SK-N-SH (cell line): ENCODE measurements around the gene GNAI3. TPM values are rescaled to one million over a fixed set of nuclear protein-coding genes. Genes with fewer than 3 reads are reported as not detected.

Source experiments
- CTCF ChIA-PET: fragments of 300-600, 350-600 bp; formaldehyde crosslinking; extraction: SDS; loops from one replicate; lab custom pipeline; 2021; lab: Yijun Ruan, JAX
- POLR2A ChIA-PET: fragments of 350-600 bp; sonication (Branson Sonifier 250); formaldehyde crosslinking; extraction: SDS; loops from one replicate; lab custom pipeline; 2020; ENCODE audit warnings: antibody characterized with exemption, inconsistent platforms; lab: Yijun Ruan, JAX
- DNase-seq: peaks from one replicate; pipeline ENCODE4 v3.0.0; 2012
- H2AFZ ChIP-seq: fragments of 200-600 bp; sonication (generic); 2 replicates; pipeline ENCODE4 v1.8.1; 2016; ENCODE audit warnings: antibody characterized with exemption, mild to moderate bottlenecking, low read depth
- H3F3A ChIP-seq: fragments of 200-600 bp; sonication (generic); replicated peaks from 2 replicates; pipeline ENCODE3; 2016; ENCODE audit warnings: antibody characterized with exemption, mild to moderate bottlenecking; ENCODE audit not compliant: insufficient read depth
- H3K27ac ChIP-seq, 2 experiments: fragments of 200-500 bp in 1 of 2; fragments of 200-600 bp in 1 of 2; sonication (Bioruptor generic) in 1 of 2; sonication (generic), shearing (Covaris generic) in 1 of 2; 2 replicates each; pipeline versions ENCODE4 v1.5.1 to v1.6.1; 2014 to 2016; ENCODE audit warnings: low read depth in 2 of 2, inconsistent platforms in 1 of 2, low read length in 1 of 2, mild to moderate bottlenecking in 1 of 2, mixed read lengths in 1 of 2
- H3K27me3 ChIP-seq: fragments of 200-600 bp; sonication (generic), shearing (Covaris generic); 2 replicates; pipeline ENCODE4 v1.6.1; 2016; ENCODE audit warnings: mixed run types; ENCODE audit not compliant: insufficient read depth
- H3K36me3 ChIP-seq, 2 experiments: fragments of 200-500 bp in 1 of 2; fragments of 200-600 bp in 1 of 2; sonication (Bioruptor generic) in 1 of 2; sonication (generic) in 1 of 2; replicated peaks in 1 of 2; 2 replicates each; pipeline versions ENCODE3 to v1.5.1; 2014 to 2016; ENCODE audit warnings: low read length in 1 of 2, mild to moderate bottlenecking in 1 of 2; ENCODE audit not compliant: insufficient read depth in 2 of 2, control insufficient read depth in 1 of 2
- H3K4me1 ChIP-seq, 2 experiments: fragments of 200-500 bp in 1 of 2; fragments of 200-600 bp in 1 of 2; sonication (Bioruptor generic) in 1 of 2; sonication (generic), shearing (Covaris generic) in 1 of 2; 2 replicates each; pipeline versions ENCODE4 v1.5.1 to v1.6.1; 2014 to 2016; ENCODE audit warnings: low read depth in 1 of 2, low read length in 1 of 2, mixed run types in 1 of 2; ENCODE audit not compliant: insufficient read depth in 2 of 2, control insufficient read depth in 1 of 2
- H3K4me2 ChIP-seq: fragments of 200-600 bp; sonication (generic), shearing (Covaris generic); 2 replicates; pipeline ENCODE4 v1.6.1; 2017; ENCODE audit warnings: mixed run types
- H3K4me3 ChIP-seq, 2 experiments: fragments of 200-500 bp in 1 of 2; fragments of 200-600 bp in 1 of 2; sonication (Bioruptor generic) in 1 of 2; sonication (generic), shearing (Covaris generic) in 1 of 2; 2 replicates each; pipeline versions ENCODE4 v1.5.1 to v1.8.1; 2014 to 2016; ENCODE audit warnings: low read depth in 2 of 2, inconsistent platforms in 1 of 2, low read length in 1 of 2, mild to moderate bottlenecking in 1 of 2, mixed read lengths in 1 of 2, moderate library complexity in 1 of 2
- H3K79me2 ChIP-seq: fragments of 200-600 bp; sonication (generic); 2 replicates; pipeline ENCODE4 v1.8.1; 2017; ENCODE audit warnings: mild to moderate bottlenecking; ENCODE audit not compliant: insufficient read depth
- H3K9ac ChIP-seq: fragments of 200-600 bp; sonication (generic); 2 replicates; pipeline ENCODE4 v1.6.1; 2017; ENCODE audit warnings: mixed run types
- H3K9me2 ChIP-seq: fragments of 200-600 bp; sonication (generic); 2 replicates; pipeline ENCODE4 v1.6.1; 2017; ENCODE audit warnings: mixed run types
- H3K9me3 ChIP-seq: fragments of 200-600 bp; sonication (generic); 2 replicates; pipeline ENCODE4 v1.6.1; 2017; ENCODE audit warnings: mixed run types, mild to moderate bottlenecking, moderate library complexity
- H4K20me1 ChIP-seq: fragments of 200-600 bp; sonication (generic); 2 replicates; pipeline ENCODE4 v1.6.1; 2017; ENCODE audit warnings: mild to moderate bottlenecking, mixed run types; ENCODE audit not compliant: insufficient read depth
- CHD2 ChIP-seq: fragments of 150-350 bp; IDR thresholded peaks from 2 replicates; pipeline ENCODE4 v1.6.1; 2018; ENCODE audit warnings: low read length; ENCODE audit not compliant: partially characterized antibody
- CTCF ChIP-seq: fragments of 200-600 bp; sonication (generic); IDR thresholded peaks from 2 replicates; pipeline ENCODE4 v1.6.1; 2017; ENCODE audit warnings: antibody characterized with exemption, mild to moderate bottlenecking, moderate library complexity
- EP300 ChIP-seq, 2 experiments: IDR thresholded peaks; 2 replicates each; pipeline versions ENCODE4 v1.4.0 to v1.6.1; 2012; ENCODE audit warnings: borderline replicate concordance in 1 of 2, low read depth in 1 of 2, low read length in 1 of 2
- FOXJ3 ChIP-seq: sonication (generic); formaldehyde crosslinking; IDR thresholded peaks from 2 replicates; pipeline ENCODE4 v1.5.1; 2020; ENCODE audit warnings: mild to moderate bottlenecking, missing genetic modification reagents
- FOXM1 ChIP-seq: IDR thresholded peaks from 2 replicates; pipeline ENCODE4 v1.4.0; 2012; ENCODE audit warnings: low read depth, mild to moderate bottlenecking
- IRF3 ChIP-seq: fragments of 150-350 bp; IDR thresholded peaks from 2 replicates; pipeline ENCODE4 v1.6.1; 2016; ENCODE audit warnings: mild to moderate bottlenecking, low read depth, low read length
- MAX ChIP-seq: IDR thresholded peaks from 2 replicates; pipeline ENCODE4 v1.4.0; 2012; ENCODE audit warnings: low read depth
- MXI1 ChIP-seq: IDR thresholded peaks from 2 replicates; pipeline ENCODE4 v1.6.1; 2012; ENCODE audit warnings: mild to moderate bottlenecking, low read depth, low read length, improper control_type of control experiment
- NFIC ChIP-seq: IDR thresholded peaks from 2 replicates; pipeline ENCODE4 v1.4.0; 2012; ENCODE audit warnings: borderline replicate concordance
- NRF1 ChIP-seq: IDR thresholded peaks from 2 replicates; pipeline ENCODE4 v1.6.1; 2012; ENCODE audit warnings: low read depth, mild to moderate bottlenecking, low read length
- RAD21 ChIP-seq: IDR thresholded peaks from 2 replicates; pipeline ENCODE4 v1.6.1; 2012; ENCODE audit warnings: mild to moderate bottlenecking, low read length
- REST ChIP-seq: IDR thresholded peaks from 2 replicates; pipeline ENCODE4 v1.6.1; 2012; ENCODE audit warnings: mild to moderate bottlenecking, low read depth, low read length, moderate library complexity
- RXRA ChIP-seq: IDR thresholded peaks from 2 replicates; pipeline ENCODE4 v1.4.0; 2012; ENCODE audit warnings: low read depth, mild to moderate bottlenecking, borderline replicate concordance
- SMC3 ChIP-seq: IDR thresholded peaks from 2 replicates; pipeline ENCODE4 v1.6.1; 2012; ENCODE audit warnings: low read depth, low read length, improper control_type of control experiment
- TAF1 ChIP-seq: IDR thresholded peaks from 2 replicates; pipeline ENCODE4 v1.6.1; 2012; ENCODE audit warnings: low read depth, mild to moderate bottlenecking, low read length, moderate library complexity, borderline replicate concordance
- TCF12 ChIP-seq: IDR thresholded peaks from 2 replicates; pipeline ENCODE4 v1.4.0; 2012
- USF1 ChIP-seq: IDR thresholded peaks from 2 replicates; pipeline ENCODE4 v1.4.0; 2012; ENCODE audit warnings: low read depth, borderline replicate concordance
- USF2 ChIP-seq: fragments of 150-350 bp; IDR thresholded peaks from 2 replicates; pipeline ENCODE4 v1.6.1; 2017; ENCODE audit warnings: antibody characterized with exemption, low read length, low read depth, borderline replicate concordance
- YY1 ChIP-seq: IDR thresholded peaks from 2 replicates; pipeline ENCODE4 v1.4.0; 2012; ENCODE audit warnings: low read depth, mild to moderate bottlenecking
- WGBS: methylation state at CpG from one replicate; pipeline ENCODE4 v1.1.6; 2017; ENCODE audit warnings: low lambda C conversion rate; 5-methylcytosine and 5-hydroxymethylcytosine counted together
- polyA plus RNA-seq, 3 experiments: library from polyadenylated mRNA; depleted of rRNA; stranded (reverse); fragments of >200 nt; gene quantifications; 2 replicates each; pipeline ENCODE4 v1.2.3, GENCODE V29; 2012

The GNAI3 gene
- polyA plus RNA-seq, 1 of the 3 experiments (the other 2 are of a cell fraction): 4.0 TPM

- Histone ChIP-seq H3K27ac (no peak overlapping the region), H3K9me3 (no peaks in the 10 kb centered on the region), H3K4me1 (peaks cover 0 to 17% of the 10 kb centered on the region in 2 experiments; a peak in 2 of 4 replicates), H3F3A (peaks cover 4% of the 10 kb centered on the region), H2AFZ (no peak overlapping the region), H3K36me3 (no peaks in the 10 kb centered on the region)
- CTCF ChIA-PET: interaction anchor here (1.2 to 26.3 kb wide), 7 partner anchors 10 to 440 kb away, joined by 5 to 1710 read pairs (median 107); partner anchors contain the start of genes AHCYL1, AMIGO1, ATXN7L2 and CYB561D1
- DNase-seq: no peak
- TF ChIP-seq FOXM1 (no peak), TAF1 (no peak), USF2 (no peak), CHD2 (no peak), NFIC (no peak), YY1 (no peak), TCF12 (no peak), FOXJ3 (CRISPR knock-in tag) (no peak), REST (no peak), NRF1 (no peak), RAD21 (no peak), MXI1 (no peak), EP300 (IDR thresholded peaks at IDR 0.05; ENCODE audit: borderline replicate concordance in 1 of 2, low read depth in 1 of 2, low read length in 1 of 2) (no peak), MAX (no peak), CTCF (no peak), USF1 (no peak), SMC3 (no peak), RXRA (no peak), IRF3 (no peak)
- TF ChIP-seq, all 33 proteins: peak for 0
- Histone ChIP-seq H3K9me2 (no peaks in the 10 kb centered on the region), H4K20me1 (no peaks in the 10 kb centered on the region), H3K79me2 (peaks cover 14% of the 10 kb centered on the region), H3K4me3 (no peak overlapping the region), H3K9ac (no peak overlapping the region), H3K4me2 (no peak overlapping the region), H3K27me3 (no peaks in the 10 kb centered on the region)
- POLR2A ChIA-PET: no interaction called here
- 74% methylated on average over 17 of the region's 24 CpGs for WGBS
These were observed 5.0 kb upstream of the GNAI3 start for GRCh38 chr1:109543283-109543987.
